Left lung (tissue), 10 donors: Measurements from ENCODE around the gene HIBCH. TPM values are rescaled to one million over a fixed set of nuclear protein-coding genes. Genes with fewer than 3 reads are reported as not detected.
A peak's percentile ranks its signal among the peaks of the same experiment; 100 is the strongest.

Experiments used
- ATAC-seq: fragments of 200-7000 bp; cut with Tn5 transposase; one replicate; pipeline ENCODE4 v1.9.1; 2020; ENCODE audit warnings: moderate library complexity
- DNase-seq, 4 donors: peaks; one replicate each; pipeline ENCODE4 v3.0.0-alpha.2; 2013 to 2020
- H3K27ac ChIP-seq, 2 donors: fragments of 200-600 bp; sonication (generic) in 1 of 2; one replicate each; pipeline versions ENCODE4 v1.5.0 to v1.8.0; 2020 to 2021
- H3K27me3 ChIP-seq, 2 donors: fragments of 200-600 bp; sonication (generic) in 1 of 2; one replicate each; pipeline versions ENCODE4 v1.5.0 to v1.8.0; 2020 to 2021
- H3K36me3 ChIP-seq, 2 donors: fragments of 200-600 bp; sonication (generic) in 1 of 2; one replicate each; pipeline versions ENCODE4 v1.5.0 to v1.8.0; 2020 to 2021
- H3K4me1 ChIP-seq, 2 donors: fragments of 200-600 bp; one replicate each; pipeline ENCODE4 v1.8.0; 2021
- H3K4me3 ChIP-seq, 2 donors: fragments of 200-600 bp; sonication (generic) in 1 of 2; one replicate each; pipeline versions ENCODE4 v1.5.0 to v1.8.0; 2020 to 2021; ENCODE audit warnings: mild to moderate bottlenecking in 1 of 2
- H3K9me3 ChIP-seq, 2 donors: fragments of 200-600 bp; sonication (generic) in 1 of 2; one replicate each; pipeline versions ENCODE4 v1.5.0 to v1.8.0; 2020 to 2021
- CTCF ChIP-seq, 2 donors: fragments of 200-600 bp; sonication (generic) in 1 of 2; IDR thresholded peaks; one replicate each; pipeline versions ENCODE4 v1.5.0 to v1.8.0; 2021; ENCODE audit warnings: antibody characterized with exemption in 2 of 2
- intact Hi-C, 2 donors: fragments of 100-400 bp; cut with DNase I; formaldehyde crosslinking; loops; one replicate each; pipeline versions ENCODE4 v1.11.2 to v1.14.2; 2022
- polyA plus RNA-seq, 6 donors: library from polyadenylated mRNA; unstranded; fragments of 120-200 nt; gene quantifications; one replicate each; pipeline ENCODE4 v1.2.1, GENCODE V29; 2013; ENCODE audit not compliant: insufficient read length in 6 of 6
- total RNA-seq, 2 donors: library from RNA; stranded (reverse); fragmentation: NEBNext Ultra II Directional; extraction: Animal tissue kit (Norgen Biotek cat#: 25700); gene quantifications; one replicate each; pipeline ENCODE4 v1.2.1, GENCODE V29; 2021
- donor health status: DM: no; HTN: yes; CAD: no.
- donor health status: DM: no; HTN: no; CAD: no.

The HIBCH gene
- total and polyA plus RNA-seq, 8 donors, result 31.8 to 86.8 (median 71.9) TPM

- Histone ChIP-seq H3K27me3 (no peaks in the 10 kb centered on the region), H3K4me1 (no peaks in the 10 kb centered on the region), H3K4me3 (no peak overlapping the region), H3K9me3 (no peaks in the 10 kb centered on the region), H3K36me3 (no peaks in the 10 kb centered on the region), H3K27ac (no peak overlapping the region)
- ATAC-seq (no peak), DNase-seq (no peak)
- intact Hi-C loops, result no loop called here
- no peak for TF ChIP-seq CTCF (IDR thresholded peaks at IDR 0.05)
These were observed 114.0 kb downstream of the HIBCH start for GRCh38 chr2:190205657-190206056.

GRCh38 chr2:190202604-190203003, 117.0 kb downstream of the HIBCH start:
- intact Hi-C loops, result no loop called here
- no peak for TF ChIP-seq CTCF (IDR thresholded peaks at IDR 0.05)
- DNase-seq (no peak), ATAC-seq (no peak)
- Histone ChIP-seq H3K4me1 (no peaks in the 10 kb centered on the region), H3K9me3 (no peaks in the 10 kb centered on the region), H3K4me3 (no peak overlapping the region), H3K36me3 (peaks cover 0 to 9% of the 10 kb centered on the region in 2 donors), H3K27ac (no peak overlapping the region), H3K27me3 (no peaks in the 10 kb centered on the region)

GRCh38 chr2:190202018-190202417, 117.6 kb downstream of the HIBCH start:
- Histone ChIP-seq H3K9me3 (no peaks in the 10 kb centered on the region), H3K36me3 (peaks cover 0 to 9% of the 10 kb centered on the region in 2 donors), H3K27me3 (no peaks in the 10 kb centered on the region), H3K4me3 (no peak overlapping the region), H3K4me1 (no peaks in the 10 kb centered on the region), H3K27ac (no peak overlapping the region)
- DNase-seq, result no peak
- intact Hi-C loops, result no loop called here
- ATAC-seq, result no peak
- TF ChIP-seq CTCF (IDR thresholded peaks at IDR 0.05), result no peak

GRCh38 chr2:190200603-190201002, 119.0 kb downstream of the HIBCH start:
- Histone ChIP-seq H3K4me3 (no peak overlapping the region), H3K27ac (no peak overlapping the region), H3K4me1 (no peaks in the 10 kb centered on the region), H3K27me3 (no peaks in the 10 kb centered on the region), H3K9me3 (no peaks in the 10 kb centered on the region), H3K36me3 (peaks cover 0 to 9% of the 10 kb centered on the region in 2 donors)
- DNase-seq (no peak), ATAC-seq (no peak)
- intact Hi-C loops, result no loop called here
- TF ChIP-seq CTCF (IDR thresholded peaks at IDR 0.05), result no peak

- Histone ChIP-seq H3K36me3 (peaks cover 0 to 9% of the 10 kb centered on the region in 2 donors), H3K27me3 (no peaks in the 10 kb centered on the region), H3K4me3 (no peak overlapping the region), H3K4me1 (no peaks in the 10 kb centered on the region), H3K9me3 (no peaks in the 10 kb centered on the region), H3K27ac (no peak overlapping the region)
- TF ChIP-seq CTCF (IDR thresholded peaks at IDR 0.05), result no peak
- ATAC-seq, result peak; percentile 33
- intact Hi-C loops, result no loop called here
- DNase-seq, result no peak
These were observed 120.1 kb downstream of the HIBCH start for GRCh38 chr2:190199530-190199929.
